Ishikawa (cell line): ENCODE data around the gene SSR2.

Experiments
- CREB1 ChIP-seq: IDR thresholded peaks from 2 replicates; pipeline ENCODE4 v1.6.1; 2012; ENCODE audit warnings: low read depth
- EGR1 ChIP-seq: IDR thresholded peaks from 2 replicates; pipeline ENCODE4 v1.6.1; 2012
- EP300 ChIP-seq: IDR thresholded peaks from 2 replicates; pipeline ENCODE4 v1.6.1; 2012; ENCODE audit warnings: borderline replicate concordance
- MAX ChIP-seq: IDR thresholded peaks from 2 replicates; pipeline ENCODE4 v1.6.1; 2012
- TAF1 ChIP-seq: IDR thresholded peaks from 2 replicates; pipeline ENCODE4 v1.6.1; 2012; ENCODE audit warnings: low read depth, mild to moderate bottlenecking
- TCF12 ChIP-seq: IDR thresholded peaks from 2 replicates; pipeline ENCODE4 v1.6.1; 2012; ENCODE audit warnings: low read depth
- TEAD4 ChIP-seq: IDR thresholded peaks from 2 replicates; pipeline ENCODE4 v1.6.1; 2012
- YY1 ChIP-seq: IDR thresholded peaks from 2 replicates; pipeline ENCODE4 v1.6.1; 2012; ENCODE audit warnings: low read depth
- TF ChIP-seq, protein P1 (sequence below): IDR thresholded peaks from 2 replicates; pipeline ENCODE4 v1.6.1; 2012; ENCODE audit warnings: low read depth, mild to moderate bottlenecking

DNA sequence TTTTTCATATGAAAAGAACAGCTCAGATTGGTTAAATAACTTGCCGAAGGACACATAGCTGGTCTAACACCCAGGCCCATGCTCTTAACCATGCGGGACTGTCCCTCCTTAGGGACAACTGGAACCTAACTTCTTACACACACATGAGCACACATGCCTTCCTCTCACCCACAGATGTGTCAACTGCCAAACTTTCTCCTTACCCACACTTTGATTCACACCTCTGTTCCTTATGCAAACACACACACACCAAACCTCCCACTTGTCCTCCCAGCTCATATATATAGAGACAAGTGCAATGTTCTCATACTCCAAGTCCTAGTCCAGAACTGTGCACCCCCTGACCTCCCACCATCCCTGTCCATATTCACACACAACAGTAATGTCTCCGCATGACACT, 44.5 kb upstream of the SSR2 start:
- TF ChIP-seq TEAD4 (no peak), EP300 (no peak), YY1 (no peak), MAX (no peak), CREB1 (no peak), EGR1 (no peak), TAF1 (no peak), TCF12 (no peak)
- TF ChIP-seq, protein P1, sequence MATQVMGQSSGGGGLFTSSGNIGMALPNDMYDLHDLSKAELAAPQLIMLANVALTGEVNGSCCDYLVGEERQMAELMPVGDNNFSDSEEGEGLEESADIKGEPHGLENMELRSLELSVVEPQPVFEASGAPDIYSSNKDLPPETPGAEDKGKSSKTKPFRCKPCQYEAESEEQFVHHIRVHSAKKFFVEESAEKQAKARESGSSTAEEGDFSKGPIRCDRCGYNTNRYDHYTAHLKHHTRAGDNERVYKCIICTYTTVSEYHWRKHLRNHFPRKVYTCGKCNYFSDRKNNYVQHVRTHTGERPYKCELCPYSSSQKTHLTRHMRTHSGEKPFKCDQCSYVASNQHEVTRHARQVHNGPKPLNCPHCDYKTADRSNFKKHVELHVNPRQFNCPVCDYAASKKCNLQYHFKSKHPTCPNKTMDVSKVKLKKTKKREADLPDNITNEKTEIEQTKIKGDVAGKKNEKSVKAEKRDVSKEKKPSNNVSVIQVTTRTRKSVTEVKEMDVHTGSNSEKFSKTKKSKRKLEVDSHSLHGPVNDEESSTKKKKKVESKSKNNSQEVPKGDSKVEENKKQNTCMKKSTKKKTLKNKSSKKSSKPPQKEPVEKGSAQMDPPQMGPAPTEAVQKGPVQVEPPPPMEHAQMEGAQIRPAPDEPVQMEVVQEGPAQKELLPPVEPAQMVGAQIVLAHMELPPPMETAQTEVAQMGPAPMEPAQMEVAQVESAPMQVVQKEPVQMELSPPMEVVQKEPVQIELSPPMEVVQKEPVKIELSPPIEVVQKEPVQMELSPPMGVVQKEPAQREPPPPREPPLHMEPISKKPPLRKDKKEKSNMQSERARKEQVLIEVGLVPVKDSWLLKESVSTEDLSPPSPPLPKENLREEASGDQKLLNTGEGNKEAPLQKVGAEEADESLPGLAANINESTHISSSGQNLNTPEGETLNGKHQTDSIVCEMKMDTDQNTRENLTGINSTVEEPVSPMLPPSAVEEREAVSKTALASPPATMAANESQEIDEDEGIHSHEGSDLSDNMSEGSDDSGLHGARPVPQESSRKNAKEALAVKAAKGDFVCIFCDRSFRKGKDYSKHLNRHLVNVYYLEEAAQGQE, result no peak
